D341Med (cell line): ENCODE results near the gene COL25A1.
"Not testable (repeated sequence)": the region's sequence is repeated elsewhere in the genome, so short reads cannot be mapped to it uniquely, and the experiment has no call there.

Experiments used
- DNase-seq: peaks from one replicate; pipeline ENCODE4 v3.0.0; 2012; ENCODE audit warnings: low spot score

The COL25A1 gene

GRCh38 chr4:108903464-108904221 is 398.8 kb downstream of the COL25A1 start:
- no peak for DNase-seq

GRCh38 chr4:108902769-108903168 is 399.7 kb downstream of the COL25A1 start:
- no peak for DNase-seq

- no peak for DNase-seq
These were observed 401.2 kb downstream of the COL25A1 start for GRCh38 chr4:108901291-108901690.

- no peak for DNase-seq
These were observed 402.4 kb downstream of the COL25A1 start for GRCh38 chr4:108900018-108900580.

- DNase-seq, result no peak
These were observed 409.0 kb downstream of the COL25A1 start for GRCh38 chr4:108893468-108893867.

- DNase-seq, result no peak
These were observed 410.4 kb downstream of the COL25A1 start for GRCh38 chr4:108891896-108892590.

- DNase-seq, result no peak
These were observed 412.0 kb downstream of the COL25A1 start for GRCh38 chr4:108890484-108890881.

- no peak for DNase-seq
These were observed 412.6 kb downstream of the COL25A1 start for GRCh38 chr4:108889696-108890483.

- no peak for DNase-seq
These were observed 413.7 kb downstream of the COL25A1 start for GRCh38 chr4:108888769-108889168.

- DNase-seq, result no peak
These were observed 415.4 kb downstream of the COL25A1 start for GRCh38 chr4:108887034-108887433.

GRCh38 chr4:108885211-108885610 is 417.2 kb downstream of the COL25A1 start:
- no peak for DNase-seq

- DNase-seq, result no peak
These were observed 417.9 kb downstream of the COL25A1 start for GRCh38 chr4:108884596-108884995.

- no peak for DNase-seq
These were observed 420.5 kb downstream of the COL25A1 start for GRCh38 chr4:108881986-108882385.

- DNase-seq, result no peak
These were observed 421.3 kb downstream of the COL25A1 start for GRCh38 chr4:108881190-108881589.

- DNase-seq, result no peak
These were observed 423.7 kb downstream of the COL25A1 start for GRCh38 chr4:108878806-108879205.

- no peak for DNase-seq
These were observed 424.6 kb downstream of the COL25A1 start for GRCh38 chr4:108877821-108878220.

- no peak for DNase-seq
These were observed 427.7 kb downstream of the COL25A1 start for GRCh38 chr4:108874806-108875205.

- DNase-seq, result not testable (repeated sequence)
These were observed 432.5 kb downstream of the COL25A1 start for GRCh38 chr4:108869970-108870369.

- no peak for DNase-seq
These were observed 433.7 kb downstream of the COL25A1 start for GRCh38 chr4:108868606-108869227.

- DNase-seq, result no peak
These were observed 435.0 kb downstream of the COL25A1 start for GRCh38 chr4:108867476-108867875.

- no peak for DNase-seq
These were observed 441.1 kb downstream of the COL25A1 start for GRCh38 chr4:108861334-108861733.

- no peak for DNase-seq
These were observed 447.7 kb downstream of the COL25A1 start for GRCh38 chr4:108854786-108855185.
